ENCODE results near the gene EPG5. TPM values are rescaled to one million over a fixed set of nuclear protein-coding genes. Genes with fewer than 3 reads are reported as not detected.

Gene EPG5
- polyA plus RNA-seq, 2 of the 4 experiments (the other 2 are of a cell fraction): 3.8 to 10.7 TPM

DNA sequence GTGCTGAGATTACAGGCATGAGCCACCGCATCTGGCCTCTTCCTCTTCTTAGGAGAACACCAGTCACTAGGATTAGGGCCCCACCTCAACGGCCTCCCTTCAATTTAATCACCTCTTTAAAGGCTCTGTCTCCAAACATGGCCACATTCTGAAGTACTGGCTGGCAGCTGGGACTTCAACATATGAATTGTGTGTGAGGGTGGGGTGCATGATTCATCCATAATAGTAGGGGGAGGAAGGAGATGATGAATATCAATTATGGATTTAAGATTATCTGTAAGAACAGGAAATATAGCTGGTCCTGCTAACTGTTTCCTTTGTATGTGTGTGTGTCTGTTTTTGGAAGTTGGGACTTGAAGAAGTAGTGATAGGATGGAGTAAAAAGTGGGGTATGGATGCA, 14.7 kb upstream of the EPG5 start:
- no peak for FAIRE-seq
- no peak for ATAC-seq
- no peak overlapping the region for H3K27ac ChIP-seq
- no peak for DNase-seq (ENCODE audit: low read depth in 1 of 2, low spot score in 1 of 2)
- no peaks in the 10 kb centered on the region for H3K4me1 ChIP-seq
- CTCF ChIA-PET: interaction anchor here (1.4 to 3.0 kb wide), 2 partner anchors 8 to 12 kb away, joined by 3 to 16 read pairs; no protein-coding TSS in a partner anchor
- no peaks in the 10 kb centered on the region for H3K9me3 ChIP-seq
- TF ChIP-seq TP53 (CRISPR knock-in tag; IDR thresholded peaks at IDR 0.05) (no peak), ESRRA (IDR thresholded peaks at IDR 0.05; ENCODE audit: borderline replicate concordance, low read length) (no peak), MAFK (IDR thresholded peaks at IDR 0.05; ENCODE audit: partially characterized antibody) (no peak), MAZ (IDR thresholded peaks at IDR 0.05; ENCODE audit: borderline replicate concordance, low read depth, low read length) (no peak), EP300 (IDR thresholded peaks at IDR 0.05) (no peak)
- no peak overlapping the region for H3K4me2 ChIP-seq
- POLR2A ChIA-PET: no interaction called here
- H3K4me3 ChIP-seq: no peak overlapping the region
- WGBS (ENCODE audit: missing lambda C conversion rate): 50% methylated on average over 2 of the region's 2 CpGs

DNA sequence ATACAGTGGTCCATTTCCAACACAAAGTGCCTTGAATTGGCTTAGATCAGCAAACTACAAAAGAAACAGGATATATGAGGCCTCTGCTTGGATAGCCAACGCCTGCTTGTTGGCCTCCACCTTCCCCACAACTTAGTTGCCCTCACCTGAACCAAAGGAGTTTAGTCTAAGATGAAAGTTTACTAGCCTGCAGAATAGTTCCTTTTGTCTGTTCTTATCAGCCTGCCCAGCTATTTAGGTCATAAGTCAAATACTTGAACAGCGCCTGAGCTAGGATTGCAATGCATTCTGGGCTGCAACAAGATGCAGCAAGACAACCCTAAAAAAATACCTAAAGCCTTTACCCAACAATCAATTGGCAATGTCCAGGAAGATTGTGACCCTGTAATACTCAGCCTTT, 13.1 kb upstream of the EPG5 start:
- DNase-seq (ENCODE audit: low read depth in 1 of 2, low spot score in 1 of 2) (no peak), FAIRE-seq (no peak), ATAC-seq (no peak)
- 50% methylated on average over 2 of the region's 2 CpGs for WGBS (ENCODE audit: missing lambda C conversion rate)
- Histone ChIP-seq H3K9me3 (no peaks in the 10 kb centered on the region), H3K4me3 (no peak overlapping the region), H3K27ac (no peak overlapping the region), H3K4me2 (no peak overlapping the region), H3K4me1 (no peaks in the 10 kb centered on the region)
- TF ChIP-seq HEYL (CRISPR knock-in tag; IDR thresholded peaks at IDR 0.05) (no peak), CHD4 (IDR thresholded peaks at IDR 0.05; ENCODE audit: borderline replicate concordance) (no peak), HOXA7 (CRISPR knock-in tag; IDR thresholded peaks at IDR 0.05) (no peak), HOXB13 (CRISPR knock-in tag; IDR thresholded peaks at IDR 0.05; ENCODE audit: low read depth) (no peak), SMC3 (IDR thresholded peaks at IDR 0.05) (no peak), HOXB5 (CRISPR knock-in tag; IDR thresholded peaks at IDR 0.05) (no peak)
- CTCF ChIA-PET: interaction anchor here (0.5 kb wide), 1 partner anchor 97 kb away, joined by 3 read pairs; no protein-coding TSS in a partner anchor
- POLR2A ChIA-PET: no interaction called here

DNA sequence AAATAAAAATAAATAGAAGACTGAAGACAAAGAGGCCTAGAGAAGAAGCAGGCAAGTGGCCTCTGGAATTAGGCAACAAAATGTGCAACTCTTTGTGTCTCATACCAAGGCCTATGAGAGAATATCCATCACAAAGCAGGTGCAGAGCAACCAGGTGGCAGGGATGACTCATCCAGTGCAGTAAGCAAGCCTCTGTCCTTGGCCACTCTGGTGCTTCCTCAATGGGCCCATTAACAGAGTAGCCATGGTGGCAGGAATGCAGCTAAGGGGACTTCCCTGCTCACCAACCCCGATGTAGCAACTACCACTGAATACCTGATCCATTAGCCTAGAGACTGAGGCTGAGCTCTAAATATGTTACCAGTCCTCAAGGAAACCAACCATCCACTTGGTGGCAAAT, 11.0 kb upstream of the EPG5 start:
- ATAC-seq (no peak), DNase-seq (ENCODE audit: low read depth in 1 of 2, low spot score in 1 of 2) (no peak), FAIRE-seq (no peak)
- no peak overlapping the region for H3K27ac ChIP-seq
- ChIA-PET CTCF (interaction anchor here (3.0 kb wide), 1 partner anchor 313 kb away, joined by 13 read pairs; no protein-coding TSS in a partner anchor), POLR2A (no interaction called here)
- TF ChIP-seq GATA3 (IDR thresholded peaks at IDR 0.05; ENCODE audit: borderline replicate concordance) (no peak), HDAC2 (IDR thresholded peaks at IDR 0.05) (no peak)
- TF ChIP-seq, protein P1, sequence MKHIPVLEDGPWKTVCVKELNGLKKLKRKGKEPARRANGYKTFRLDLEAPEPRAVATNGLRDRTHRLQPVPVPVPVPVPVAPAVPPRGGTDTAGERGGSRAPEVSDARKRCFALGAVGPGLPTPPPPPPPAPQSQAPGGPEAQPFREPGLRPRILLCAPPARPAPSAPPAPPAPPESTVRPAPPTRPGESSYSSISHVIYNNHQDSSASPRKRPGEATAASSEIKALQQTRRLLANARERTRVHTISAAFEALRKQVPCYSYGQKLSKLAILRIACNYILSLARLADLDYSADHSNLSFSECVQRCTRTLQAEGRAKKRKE (CRISPR knock-in tag; IDR thresholded peaks at IDR 0.05; ENCODE audit: low read depth): no peak
- TF ChIP-seq, protein P2, sequence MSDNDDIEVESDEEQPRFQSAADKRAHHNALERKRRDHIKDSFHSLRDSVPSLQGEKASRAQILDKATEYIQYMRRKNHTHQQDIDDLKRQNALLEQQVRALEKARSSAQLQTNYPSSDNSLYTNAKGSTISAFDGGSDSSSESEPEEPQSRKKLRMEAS (IDR thresholded peaks at IDR 0.05): no peak
- 22% methylated on average over 1 of the region's 1 CpG for WGBS (ENCODE audit: missing lambda C conversion rate)
- H3K4me2 ChIP-seq: no peak overlapping the region
- no peaks in the 10 kb centered on the region for H3K4me1 ChIP-seq
- H3K9me3 ChIP-seq: no peaks in the 10 kb centered on the region
- no peak overlapping the region for H3K4me3 ChIP-seq

DNA sequence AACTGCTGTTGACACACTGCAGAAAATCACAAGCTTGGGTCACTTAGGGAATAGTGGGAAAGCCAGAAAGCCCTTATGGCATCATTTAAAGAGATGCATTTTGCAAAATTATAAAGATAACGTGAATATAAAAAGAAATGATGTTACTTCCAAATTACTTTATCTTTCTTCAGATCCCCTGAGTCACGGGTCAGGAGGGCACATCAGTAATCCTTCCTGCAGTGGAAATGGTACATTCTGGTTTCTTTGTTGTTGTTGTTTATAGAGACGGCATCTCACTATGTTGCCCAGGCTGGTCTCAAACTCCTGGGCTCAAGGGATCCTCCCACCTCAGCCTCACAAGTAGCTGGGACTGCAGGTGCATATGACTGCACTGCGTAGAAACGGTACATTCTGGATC, 9.8 kb upstream of the EPG5 start:
- POLR2A ChIA-PET: no interaction called here

More for the DNA sequence above, 9.8 kb upstream of the EPG5 start:
- CTCF ChIA-PET: interaction anchor here (0.6 to 3.0 kb wide), 3 partner anchors 9 to 312 kb away, joined by 3 to 13 read pairs (median 5); no protein-coding TSS in a partner anchor
- 68% methylated on average over 5 of the region's 5 CpGs for WGBS (ENCODE audit: missing lambda C conversion rate)
- Histone ChIP-seq H3K9me3 (no peaks in the 10 kb centered on the region), H3K27ac (no peak overlapping the region), H3K4me3 (no peak overlapping the region), H3K4me1 (no peaks in the 10 kb centered on the region), H3K4me2 (no peak overlapping the region)
- ATAC-seq (no peak), DNase-seq (ENCODE audit: low read depth in 1 of 2, low spot score in 1 of 2) (no peak), FAIRE-seq (no peak)
- TF ChIP-seq RNF2 (IDR thresholded peaks at IDR 0.05; ENCODE audit: borderline replicate concordance, low read depth) (no peak), ZC3H11A (IDR thresholded peaks at IDR 0.05) (no peak), MAFK (IDR thresholded peaks at IDR 0.05; ENCODE audit: partially characterized antibody) (no peak), CHD2 (IDR thresholded peaks at IDR 0.05; ENCODE audit: low read length, partially characterized antibody) (no peak), TP53 (CRISPR knock-in tag; IDR thresholded peaks at IDR 0.05) (no peak), FOSB (CRISPR knock-in tag; IDR thresholded peaks at IDR 0.05) (no peak)
- TF ChIP-seq, protein P3, sequence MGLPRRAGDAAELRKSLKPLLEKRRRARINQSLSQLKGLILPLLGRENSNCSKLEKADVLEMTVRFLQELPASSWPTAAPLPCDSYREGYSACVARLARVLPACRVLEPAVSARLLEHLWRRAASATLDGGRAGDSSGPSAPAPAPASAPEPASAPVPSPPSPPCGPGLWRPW (IDR thresholded peaks at IDR 0.05): no peak

All from A549 (cell line).